Hepatocyte (in vitro differentiated cells): ENCODE measurements around the gene DNAH17. TPM values are rescaled to one million over a fixed set of nuclear protein-coding genes. Genes with fewer than 3 reads are reported as not detected.

Experiments used
- DNase-seq: peaks from one replicate; pipeline ENCODE4 v3.0.0-alpha.2; 2016; ENCODE audit warnings: low spot score
- H2AFZ ChIP-seq: fragments of 200-600 bp; sonication (generic); 2 replicates; pipeline ENCODE4 v1.6.0; 2016; ENCODE audit warnings: antibody characterized with exemption, mild to moderate bottlenecking
- H3K27ac ChIP-seq: fragments of 200-600 bp; sonication (generic); 2 replicates; pipeline ENCODE4 v1.5.1; 2016; ENCODE audit warnings: mild to moderate bottlenecking
- H3K27me3 ChIP-seq: fragments of 200-600 bp; sonication (generic); 2 replicates; pipeline ENCODE4 v1.6.1; 2016
- H3K36me3 ChIP-seq: fragments of 200-600 bp; sonication (generic); replicated peaks from 2 replicates; pipeline ENCODE4 v1.5.1; 2016; ENCODE audit warnings: low read depth; ENCODE audit not compliant: insufficient read depth
- H3K4me1 ChIP-seq: fragments of 200-600 bp; sonication (generic); 2 replicates; pipeline ENCODE4 v1.5.1; 2016; ENCODE audit warnings: mild to moderate bottlenecking, moderate library complexity; ENCODE audit not compliant: insufficient read depth
- H3K4me2 ChIP-seq: fragments of 200-600 bp; sonication (generic); 2 replicates; pipeline ENCODE4 v1.6.0; 2016
- H3K4me3 ChIP-seq: fragments of 200-600 bp; sonication (generic); 2 replicates; pipeline ENCODE4 v1.5.1; 2016; ENCODE audit warnings: mild to moderate bottlenecking
- H3K79me2 ChIP-seq: fragments of 200-600 bp; sonication (generic); 2 replicates; pipeline ENCODE4 v1.6.0; 2017; ENCODE audit warnings: mild to moderate bottlenecking
- H3K9me2 ChIP-seq: fragments of 200-600 bp; sonication (generic); replicated peaks from 2 replicates; pipeline ENCODE4 v1.6.0; 2017; ENCODE audit warnings: mild to moderate bottlenecking; ENCODE audit not compliant: insufficient read depth
- H3K9me3 ChIP-seq: fragments of 200-600 bp; sonication (generic); 2 replicates; pipeline ENCODE4 v1.5.1; 2016; ENCODE audit warnings: low read depth, mild to moderate bottlenecking
- H4K20me1 ChIP-seq: fragments of 200-600 bp; sonication (generic); 2 replicates; pipeline ENCODE4 v1.6.0; 2016; ENCODE audit warnings: mild to moderate bottlenecking; ENCODE audit not compliant: insufficient read depth, poor library complexity, severe bottlenecking
- EZH2 ChIP-seq: fragments of 200-600 bp; sonication (generic); IDR thresholded peaks from 2 replicates; pipeline ENCODE4 v1.6.1; 2016; ENCODE audit warnings: antibody characterized with exemption, mild to moderate bottlenecking, borderline replicate concordance
- EZH2phosphoT487 ChIP-seq: fragments of 200-600 bp; sonication (generic); IDR thresholded peaks from one replicate; pipeline ENCODE4 v1.6.1; 2018; ENCODE audit warnings: antibody characterized with exemption, mild to moderate bottlenecking, low read depth, moderate library complexity; ENCODE audit not compliant: unreplicated experiment, severe bottlenecking
- WGBS: methylation state at CpG from one replicate; pipeline ENCODE4 v1.1.6; 2016; ENCODE audit warnings: low lambda C conversion rate; ENCODE audit errors: missing lambda C conversion rate; 5-methylcytosine and 5-hydroxymethylcytosine counted together
- polyA plus RNA-seq: library from polyadenylated mRNA; unstranded; fragments of >200 nt; fragmentation: Nextera tagmentation; extraction: Ambion mirVana; gene quantifications from 2 replicates; pipeline ENCODE4 v1.2.1, GENCODE V29; 2016
- total RNA-seq: library from RNA; depleted of rRNA; stranded (reverse); fragments of >200 nt; gene quantifications from 2 replicates; pipeline ENCODE4 v1.2.3, GENCODE V29; 2014
- TF ChIP-seq, protein P1 (sequence below): fragments of 200-600 bp; sonication (generic); IDR thresholded peaks from 2 replicates; pipeline ENCODE4 v1.5.1; 2016; ENCODE audit warnings: antibody characterized with exemption, mild to moderate bottlenecking; ENCODE audit not compliant: poor library complexity

DNAH17 gene
- total and polyA plus RNA-seq, 2 experiments from 2014 or later = 0.20 to 1.5 TPM

DNA sequence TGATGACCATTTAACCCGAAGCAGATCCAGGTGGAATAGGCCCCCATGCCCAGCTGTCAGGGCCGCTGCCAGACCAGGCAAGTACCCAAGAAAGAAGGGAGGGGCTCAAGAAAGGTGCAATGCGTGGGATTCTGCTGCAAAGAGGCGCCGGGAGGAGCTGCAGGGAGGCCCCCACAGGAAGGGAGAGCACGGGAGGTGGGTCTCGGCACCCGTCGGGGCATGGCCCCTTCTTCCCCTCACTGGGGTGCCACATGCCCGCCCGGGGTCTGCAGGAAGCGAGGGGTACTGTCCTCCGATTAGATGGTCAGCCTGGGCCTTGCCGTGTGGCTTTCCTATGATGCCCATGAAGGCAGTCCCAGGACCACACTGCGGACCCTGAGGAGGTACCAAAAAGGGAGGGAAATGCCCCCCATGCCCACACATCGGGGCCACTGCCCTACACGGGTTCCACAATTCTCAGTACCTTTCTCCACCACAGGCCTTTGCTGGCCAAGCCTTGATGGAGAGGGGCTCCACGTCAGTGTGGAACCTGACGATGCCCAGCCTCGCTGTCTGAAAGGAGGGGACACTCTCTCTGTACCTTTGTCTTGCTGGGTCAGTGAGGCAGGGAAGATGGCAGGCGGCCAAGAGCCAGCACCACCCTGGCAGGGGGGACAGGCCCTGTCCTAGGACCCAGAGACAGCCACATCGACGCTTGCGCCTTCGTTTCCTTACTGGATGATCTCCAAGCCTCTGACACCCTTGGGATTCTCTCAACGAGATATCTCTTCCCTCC is 45.5 kb upstream of the DNAH17 start:
- Histone ChIP-seq H3K79me2 (no peaks in the 10 kb centered on the region), H3K4me3 (no peak overlapping the region), H2AFZ (no peak overlapping the region), H3K36me3 (no peaks in the 10 kb centered on the region), H4K20me1 (no peaks in the 10 kb centered on the region), H3K27ac (no peak overlapping the region), H3K27me3 (no peaks in the 10 kb centered on the region), H3K9me2 (no peaks in the 10 kb centered on the region), H3K4me1 (no peaks in the 10 kb centered on the region), H3K9me3 (peaks cover 3% of the 10 kb centered on the region), H3K4me2 (no peak overlapping the region)
- no peak for TF ChIP-seq EZH2
- TF ChIP-seq, protein P1, sequence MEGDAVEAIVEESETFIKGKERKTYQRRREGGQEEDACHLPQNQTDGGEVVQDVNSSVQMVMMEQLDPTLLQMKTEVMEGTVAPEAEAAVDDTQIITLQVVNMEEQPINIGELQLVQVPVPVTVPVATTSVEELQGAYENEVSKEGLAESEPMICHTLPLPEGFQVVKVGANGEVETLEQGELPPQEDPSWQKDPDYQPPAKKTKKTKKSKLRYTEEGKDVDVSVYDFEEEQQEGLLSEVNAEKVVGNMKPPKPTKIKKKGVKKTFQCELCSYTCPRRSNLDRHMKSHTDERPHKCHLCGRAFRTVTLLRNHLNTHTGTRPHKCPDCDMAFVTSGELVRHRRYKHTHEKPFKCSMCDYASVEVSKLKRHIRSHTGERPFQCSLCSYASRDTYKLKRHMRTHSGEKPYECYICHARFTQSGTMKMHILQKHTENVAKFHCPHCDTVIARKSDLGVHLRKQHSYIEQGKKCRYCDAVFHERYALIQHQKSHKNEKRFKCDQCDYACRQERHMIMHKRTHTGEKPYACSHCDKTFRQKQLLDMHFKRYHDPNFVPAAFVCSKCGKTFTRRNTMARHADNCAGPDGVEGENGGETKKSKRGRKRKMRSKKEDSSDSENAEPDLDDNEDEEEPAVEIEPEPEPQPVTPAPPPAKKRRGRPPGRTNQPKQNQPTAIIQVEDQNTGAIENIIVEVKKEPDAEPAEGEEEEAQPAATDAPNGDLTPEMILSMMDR = no peak
- TF ChIP-seq EZH2phosphoT487 = no peak
- DNase-seq = no peak
- 93% methylated on average over 25 of the region's 26 CpGs for WGBS

DNA sequence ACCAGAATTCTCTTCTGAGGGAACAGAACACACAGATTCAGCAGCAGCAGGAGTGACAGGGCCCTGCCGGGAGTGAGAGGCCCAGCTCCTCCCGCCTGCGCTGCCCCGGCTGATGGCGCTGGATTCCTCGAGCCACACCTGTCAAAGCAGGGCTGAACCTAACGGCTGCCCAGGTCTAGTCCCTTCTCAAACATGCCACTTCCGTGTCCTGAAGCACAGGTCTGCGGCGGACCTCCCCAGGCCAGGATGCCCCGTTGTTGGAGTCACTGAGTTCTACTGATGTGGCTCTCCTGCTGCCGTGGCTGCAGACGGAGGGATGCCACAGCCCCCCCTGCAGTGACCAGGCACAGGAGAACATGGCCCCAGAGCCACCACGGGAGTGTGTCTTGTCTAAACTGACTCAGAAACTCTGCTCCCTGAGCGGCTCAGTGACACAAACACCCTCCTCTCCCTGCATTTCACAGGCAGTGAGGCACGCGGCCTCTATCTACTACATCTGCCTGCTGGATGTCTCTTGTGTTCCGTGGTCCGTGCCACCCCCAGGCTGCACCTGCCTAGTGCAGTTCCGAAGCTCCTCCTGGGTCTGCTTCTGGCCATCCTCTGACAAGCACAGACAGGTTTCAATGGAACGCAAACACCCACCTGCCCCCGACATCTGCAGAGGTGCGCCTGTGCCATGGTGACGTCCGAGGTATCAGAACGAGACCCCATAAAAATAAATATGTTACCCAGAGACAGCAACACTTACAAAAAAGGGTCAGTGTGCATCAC is 44.7 kb upstream of the DNAH17 start:
- H3K4me2 ChIP-seq = no peak overlapping the region
- no peaks in the 10 kb centered on the region for H3K27me3 ChIP-seq
- no peaks in the 10 kb centered on the region for H3K9me2 ChIP-seq
- no peaks in the 10 kb centered on the region for H3K4me1 ChIP-seq
- no peak overlapping the region for H2AFZ ChIP-seq
- H3K27ac ChIP-seq = no peak overlapping the region
- H3K36me3 ChIP-seq = no peaks in the 10 kb centered on the region
- H4K20me1 ChIP-seq = no peaks in the 10 kb centered on the region
- peaks cover 3% of the 10 kb centered on the region for H3K9me3 ChIP-seq
- H3K79me2 ChIP-seq = no peaks in the 10 kb centered on the region
- TF ChIP-seq, protein P1 = no peak
- TF ChIP-seq EZH2 = no peak
- no peak for TF ChIP-seq EZH2phosphoT487
- 91% methylated on average over 26 of the region's 26 CpGs for WGBS
- no peak for DNase-seq
- no peak overlapping the region for H3K4me3 ChIP-seq

DNA sequence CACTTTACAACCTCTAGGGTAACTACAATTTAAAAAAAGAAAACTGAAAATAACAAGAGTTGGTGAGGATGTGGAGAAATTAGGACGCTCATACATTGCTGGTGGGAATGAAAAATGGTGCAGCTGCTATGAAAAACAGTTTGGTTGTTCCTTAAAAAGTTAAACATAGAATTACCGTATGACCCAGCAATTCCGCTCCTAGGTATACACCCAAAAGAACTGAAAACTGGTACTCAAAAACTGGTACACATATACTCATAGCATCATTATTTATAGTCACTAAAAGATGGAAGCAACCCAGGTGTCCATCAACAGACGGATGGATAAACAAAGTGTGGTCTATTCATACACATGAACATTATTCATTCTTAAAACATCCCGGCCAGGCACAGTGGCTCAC is 42.9 kb upstream of the DNAH17 start:
- Histone ChIP-seq H4K20me1 (no peaks in the 10 kb centered on the region), H3K27me3 (no peaks in the 10 kb centered on the region), H3K4me1 (no peaks in the 10 kb centered on the region), H3K9me3 (peaks cover 3% of the 10 kb centered on the region), H3K36me3 (no peaks in the 10 kb centered on the region), H3K4me2 (no peak overlapping the region), H3K27ac (no peak overlapping the region), H3K9me2 (no peaks in the 10 kb centered on the region), H3K4me3 (no peak overlapping the region), H3K79me2 (no peaks in the 10 kb centered on the region), H2AFZ (no peak overlapping the region)
- TF ChIP-seq EZH2 (no peak), EZH2phosphoT487 (no peak)
- TF ChIP-seq, protein P1 = no peak
- WGBS = 85% methylated on average over 5 of the region's 5 CpGs
- no peak for DNase-seq
